Tongue (tissue), 2 donors: ENCODE measurements around the gene RBPMS2. TPM values are rescaled to one million over a fixed set of nuclear protein-coding genes. Genes with fewer than 3 reads are reported as not detected.

ENCODE experiments used
- DNase-seq: peaks from one replicate; pipeline ENCODE4 v3.0.0-alpha.2; 2015
- total RNA-seq: library from RNA; depleted of rRNA; stranded (reverse); fragments of >200 nt; gene quantifications from one replicate; pipeline ENCODE4 v1.2.3, GENCODE V29; 2014

Gene RBPMS2
- total RNA-seq, 1 donor from 2014 or later, result 0.41 TPM

DNA sequence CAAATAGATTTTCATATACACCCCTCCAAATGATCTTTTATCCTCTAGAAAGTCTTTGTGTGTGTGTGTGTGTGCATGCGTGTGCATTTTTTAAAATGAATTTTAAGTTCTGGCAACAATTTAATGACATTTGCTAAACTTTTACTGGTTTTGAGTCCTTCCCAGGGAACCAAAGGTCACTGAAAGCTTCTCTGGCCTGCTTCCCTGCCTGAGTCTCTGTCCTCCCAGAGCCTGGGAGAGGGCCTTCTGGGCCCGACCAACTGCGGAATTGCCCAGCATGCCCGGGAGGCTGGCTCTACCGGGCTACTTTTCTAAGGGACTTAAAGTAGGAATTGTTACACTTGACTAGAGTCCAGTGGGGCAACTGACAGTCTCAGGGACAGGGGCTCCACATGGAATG is 7.4 kb upstream of the RBPMS2 start:
- no peak for DNase-seq

GRCh38 chr15:64781299-64781698 is 5.9 kb upstream of the RBPMS2 start:
- DNase-seq, result no peak

GRCh38 chr15:64780600-64781156 is 5.3 kb upstream of the RBPMS2 start:
- DNase-seq, result no peak

- DNase-seq, result no peak
These were observed 4.2 kb upstream of the RBPMS2 start for GRCh38 chr15:64779630-64780029.

- no peak for DNase-seq
These were observed 3.6 kb upstream of the RBPMS2 start for GRCh38 chr15:64779024-64779423.

DNA sequence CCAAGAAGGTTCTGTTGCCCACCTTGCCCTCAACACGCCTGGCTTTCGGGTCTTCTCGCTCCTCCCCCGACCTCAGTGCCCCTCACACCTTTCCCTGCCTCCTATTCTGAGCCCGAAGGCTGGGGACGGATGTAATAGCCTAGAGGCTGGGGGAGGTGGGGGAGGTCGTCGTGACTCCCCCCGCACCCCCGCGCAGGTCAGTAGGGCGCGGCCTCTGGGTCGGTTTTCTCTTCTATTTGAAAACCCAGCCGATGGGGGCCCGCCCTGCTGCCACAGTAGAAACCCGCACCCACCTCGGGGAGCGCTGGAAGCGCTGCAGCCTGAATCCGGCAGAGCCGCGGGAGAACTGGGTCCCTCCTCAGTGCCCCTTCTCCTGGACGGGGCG is 1.0 kb upstream of the RBPMS2 start:
- no peak for DNase-seq

DNA sequence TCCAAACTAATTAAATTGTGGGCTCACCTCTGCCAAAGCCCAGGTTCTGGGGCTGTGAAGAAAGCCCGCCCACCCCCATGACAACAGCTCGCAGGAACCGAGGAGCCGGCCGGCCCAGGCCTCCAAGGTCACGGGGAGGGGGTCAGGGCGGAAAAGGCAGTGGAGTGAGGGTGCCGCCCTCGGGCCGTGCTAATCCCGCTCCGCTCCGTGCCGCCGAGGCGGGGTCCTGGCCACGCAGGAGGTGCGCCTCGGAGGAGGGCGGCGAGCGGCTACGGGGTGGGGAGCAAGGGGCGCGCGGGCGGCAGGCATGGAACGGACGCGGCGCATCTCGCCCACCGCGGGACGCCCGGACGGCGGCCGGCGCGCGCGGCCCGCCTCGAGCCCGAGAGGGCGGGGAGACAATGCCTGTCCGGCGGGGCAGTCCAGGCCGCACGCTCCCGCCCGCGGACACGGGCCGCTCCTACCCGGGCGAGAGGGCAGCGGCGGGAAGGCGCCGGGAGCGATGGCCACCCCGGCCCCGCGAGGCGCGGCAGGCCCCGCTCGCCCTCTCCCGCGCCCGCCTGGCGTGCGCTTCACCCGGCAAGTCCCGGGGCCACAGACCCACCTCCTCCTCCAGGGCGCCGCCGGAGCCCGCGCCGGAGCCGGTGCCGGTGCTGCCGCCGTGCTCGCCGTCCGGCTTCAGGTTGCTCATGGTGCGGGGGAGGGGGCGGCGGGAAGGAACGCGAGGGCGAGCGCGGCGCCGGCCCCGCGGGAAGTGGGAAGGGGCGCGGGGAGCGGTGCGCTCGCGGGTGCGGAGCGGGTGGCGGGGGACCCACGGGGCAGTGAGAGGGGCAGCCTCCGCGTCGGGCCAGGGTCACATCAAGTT is 528 bp downstream of the RBPMS2 start:
- DNase-seq, result no peak

- no peak for DNase-seq
These were observed 1.3 kb downstream of the RBPMS2 start for GRCh38 chr15:64774037-64774628.

GRCh38 chr15:64773606-64774005 is 1.8 kb downstream of the RBPMS2 start:
- DNase-seq, result no peak

DNA sequence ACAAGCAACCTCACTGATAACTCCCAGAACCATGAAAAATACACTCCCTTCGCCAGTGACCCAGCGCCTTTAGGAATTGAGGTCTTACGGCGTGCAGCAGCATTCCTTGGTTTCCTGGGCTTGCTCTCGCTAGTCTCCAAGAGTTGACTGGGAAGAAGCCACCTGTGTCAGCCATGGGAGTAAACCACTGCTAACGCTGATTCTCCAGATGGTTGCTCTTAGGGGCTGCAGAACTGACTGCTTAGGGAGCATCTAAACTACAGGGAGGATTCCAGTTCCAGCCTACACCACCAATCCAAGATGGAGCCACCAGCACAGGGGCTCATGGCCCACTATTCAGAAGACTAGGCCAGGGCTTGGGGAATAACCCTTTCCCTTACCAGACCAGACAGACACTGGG is 2.4 kb downstream of the RBPMS2 start:
- DNase-seq, result no peak

- no peak for DNase-seq
These were observed 2.9 kb downstream of the RBPMS2 start for GRCh38 chr15:64772488-64772887.

GRCh38 chr15:64770626-64771025 is 4.8 kb downstream of the RBPMS2 start:
- no peak for DNase-seq

DNA sequence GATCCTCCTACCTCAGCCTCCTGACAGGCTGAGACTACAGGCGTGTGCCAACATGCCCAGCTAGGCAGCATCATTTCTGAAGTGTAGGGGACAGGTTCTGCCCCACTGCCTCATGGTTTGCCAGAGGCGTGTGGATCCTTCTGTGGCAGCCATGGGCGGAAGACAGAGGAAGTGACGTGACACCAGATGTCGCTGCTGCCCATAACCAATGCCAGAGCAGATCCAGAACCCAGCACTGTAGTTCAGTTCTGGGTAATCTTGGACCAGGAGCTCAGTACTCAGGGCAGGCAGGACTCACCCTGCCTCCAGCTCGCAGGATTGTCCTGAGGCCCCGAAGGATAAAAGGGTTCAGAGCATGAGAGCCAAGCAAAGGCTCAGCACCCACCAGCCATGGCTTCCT is 8.2 kb downstream of the RBPMS2 start:
- no peak for DNase-seq

DNA sequence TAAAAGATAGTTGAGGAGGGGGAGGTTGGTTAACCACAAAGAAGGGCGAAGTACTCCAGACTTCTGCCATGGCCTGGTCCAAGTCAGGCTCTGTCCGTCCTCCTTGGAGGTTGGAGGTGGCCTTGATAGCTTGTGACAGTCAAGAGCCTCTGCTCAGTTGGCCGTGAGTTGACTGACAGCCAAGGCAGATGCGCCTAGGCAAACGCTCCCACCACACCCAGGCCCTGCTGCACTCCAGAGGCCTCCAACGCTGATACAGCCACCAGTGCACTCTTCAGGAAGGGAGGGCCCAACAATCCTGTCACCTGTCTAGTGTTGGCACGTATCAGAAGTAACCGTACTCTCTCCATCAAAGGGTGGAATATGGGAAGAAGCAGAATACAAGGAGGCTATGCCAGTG is 9.3 kb downstream of the RBPMS2 start:
- no peak for DNase-seq

DNA sequence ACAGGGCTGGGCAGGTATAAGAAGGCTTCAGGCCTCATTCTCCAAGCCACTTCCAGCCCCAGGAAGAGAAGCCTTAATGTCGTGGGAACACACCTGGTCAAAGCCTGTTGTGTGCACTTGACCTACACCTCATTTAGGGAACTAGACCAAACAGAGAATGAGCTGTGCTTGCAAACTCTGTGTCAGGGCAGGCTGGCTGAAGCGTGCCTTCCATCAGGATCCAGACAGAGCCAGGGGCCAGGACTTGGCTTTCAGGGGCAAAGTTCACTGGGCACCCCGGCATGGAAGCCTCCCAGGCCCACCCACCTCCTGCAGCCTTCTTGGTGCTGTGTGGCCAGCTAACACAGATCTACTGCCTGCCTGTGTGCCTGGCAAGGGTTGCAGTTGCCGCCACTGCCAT is 11.5 kb downstream of the RBPMS2 start:
- DNase-seq, result no peak

DNA sequence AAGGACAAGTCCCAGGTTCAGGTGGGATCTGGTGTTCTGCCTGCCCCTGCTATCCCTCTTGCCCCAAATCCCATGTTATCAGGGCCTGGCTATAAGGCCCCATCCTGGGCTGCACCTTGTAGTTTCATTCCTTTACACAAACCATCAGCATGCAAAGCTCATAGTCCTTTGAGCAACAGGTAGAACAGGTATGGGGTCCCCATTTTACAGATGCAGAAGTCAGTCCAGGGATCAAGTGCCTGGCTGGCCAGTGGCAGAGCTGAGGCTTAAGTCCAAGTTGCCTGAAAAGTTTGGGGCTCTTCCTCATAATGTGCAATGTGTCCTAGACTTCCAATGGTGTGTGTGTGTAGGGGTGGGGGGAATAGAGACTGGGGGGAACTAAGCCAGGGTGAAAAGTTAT is 11.9 kb downstream of the RBPMS2 start:
- no peak for DNase-seq

GRCh38 chr15:64763021-64763420 is 12.4 kb downstream of the RBPMS2 start:
- no peak for DNase-seq

GRCh38 chr15:64762546-64762945 is 12.8 kb downstream of the RBPMS2 start:
- no peak for DNase-seq

DNA sequence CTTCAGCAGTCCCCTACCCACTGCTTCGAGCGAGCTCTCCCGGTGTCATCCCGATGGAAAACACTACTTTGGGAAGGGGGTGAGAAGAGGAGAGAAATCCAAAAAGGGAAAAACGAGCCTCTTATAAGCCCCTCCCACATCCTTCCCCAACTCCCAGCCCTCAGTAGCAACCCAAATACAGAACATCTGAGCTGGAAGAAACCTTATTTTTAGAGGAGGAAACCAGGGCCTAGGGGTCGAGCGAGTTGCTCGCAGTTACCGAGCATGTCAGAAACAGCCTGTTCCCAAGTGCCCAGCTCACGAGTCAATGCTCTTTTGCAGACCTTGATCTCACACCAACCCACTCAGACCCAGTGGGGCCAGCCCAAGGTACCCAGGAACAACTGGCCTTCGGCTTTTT is 14.2 kb downstream of the RBPMS2 start:
- DNase-seq, result no peak

- no peak for DNase-seq
These were observed 15.3 kb downstream of the RBPMS2 start for GRCh38 chr15:64760056-64760455.

GRCh38 chr15:64755427-64755940 is 19.9 kb downstream of the RBPMS2 start:
- DNase-seq, result no peak

DNA sequence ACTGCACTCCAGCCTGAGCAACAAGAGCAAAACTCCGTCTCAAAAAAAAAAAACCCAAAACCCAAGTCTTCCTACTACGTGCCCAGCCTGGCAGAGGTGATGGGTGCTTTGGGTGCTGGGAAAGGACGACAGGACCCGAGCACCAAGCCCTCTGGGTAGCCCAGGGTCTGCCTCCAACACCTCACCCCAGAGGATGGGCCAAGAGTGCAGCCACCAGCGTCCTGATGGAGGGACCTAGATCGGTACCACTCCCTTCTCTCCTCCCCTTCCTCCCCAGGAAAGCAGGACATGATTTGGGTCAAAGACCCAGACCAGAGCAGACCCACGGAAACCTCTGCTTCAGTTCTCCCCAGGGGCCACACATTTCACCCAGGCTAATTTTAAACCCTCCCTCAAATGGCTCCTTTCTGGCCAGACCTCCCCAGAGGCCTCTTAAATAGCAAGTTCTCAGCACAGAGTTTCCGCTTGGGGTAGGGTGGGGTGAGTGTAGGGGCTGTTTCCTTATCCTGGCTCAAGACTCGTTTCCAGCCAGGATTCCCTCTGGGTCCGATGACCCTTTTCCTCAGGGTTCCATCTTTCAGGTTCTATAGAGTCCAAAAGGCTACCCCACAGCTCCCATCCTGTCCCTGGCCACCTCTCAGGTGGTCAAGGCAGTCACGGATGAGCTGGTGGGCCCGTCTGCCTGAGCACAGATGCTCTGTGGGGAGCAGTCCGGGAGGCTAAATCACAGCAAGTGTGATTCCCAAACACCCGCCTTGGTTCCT is 20.5 kb downstream of the RBPMS2 start:
- DNase-seq, result no peak
